Cerebellar cortex (tissue), 1 donor: ENCODE data around the gene TSPAN15.
"Not testable (repeated sequence)": the region's sequence is repeated elsewhere in the genome, so short reads cannot be mapped to it uniquely, and the experiment has no call there.

ENCODE experiments used
- DNase-seq: peaks from one replicate; pipeline ENCODE4 v3.0.0-alpha.2; 2015; ENCODE audit warnings: low spot score

Gene TSPAN15

GRCh38 chr10:69446650-69447151 is 4.6 kb upstream of the TSPAN15 start:
- no peak for DNase-seq

- no peak for DNase-seq
Observed at GRCh38 chr10:69449841-69450240, 1.4 kb upstream of the TSPAN15 start.

GRCh38 chr10:69450395-69450794 is 870 bp upstream of the TSPAN15 start:
- not testable (repeated sequence) for DNase-seq

- DNase-seq = no peak
Observed at GRCh38 chr10:69451784-69452251, 553 bp downstream of the TSPAN15 start.

DNA sequence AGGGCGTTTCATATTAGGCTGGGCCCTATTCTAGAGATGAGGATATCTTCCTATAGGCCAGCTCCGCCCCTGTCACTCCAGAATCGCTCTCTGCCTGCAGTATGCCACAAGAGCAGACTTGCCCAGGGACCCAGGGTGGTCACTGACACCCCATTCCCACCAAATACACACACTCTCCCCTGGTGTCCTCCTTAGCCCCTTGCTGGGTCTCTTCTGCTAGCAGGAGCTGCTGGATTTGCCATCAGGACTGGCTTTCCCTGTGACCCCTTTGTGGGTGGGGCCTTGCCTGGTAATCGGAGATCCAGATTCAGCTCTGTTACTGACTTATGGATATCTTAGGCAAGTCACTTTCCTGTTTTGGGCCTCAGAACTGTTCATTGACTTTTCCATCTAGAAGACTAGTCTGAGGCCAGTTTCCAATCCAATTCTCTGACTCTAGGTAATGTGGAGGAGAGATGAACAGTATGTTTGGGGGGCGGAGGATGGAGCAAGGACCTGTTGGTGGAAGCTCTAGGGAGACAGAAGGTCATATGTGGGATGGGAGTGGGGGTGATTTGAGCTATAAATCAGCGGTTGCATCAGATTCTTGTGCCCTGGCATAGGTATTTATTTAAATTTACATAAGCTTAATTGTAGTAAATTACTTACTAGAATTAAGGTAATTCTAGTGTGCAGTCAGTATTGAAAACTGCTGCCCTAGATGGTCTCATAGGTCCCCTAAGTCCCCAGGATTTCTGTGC is 1.6 kb downstream of the TSPAN15 start:
- DNase-seq = no peak

DNA sequence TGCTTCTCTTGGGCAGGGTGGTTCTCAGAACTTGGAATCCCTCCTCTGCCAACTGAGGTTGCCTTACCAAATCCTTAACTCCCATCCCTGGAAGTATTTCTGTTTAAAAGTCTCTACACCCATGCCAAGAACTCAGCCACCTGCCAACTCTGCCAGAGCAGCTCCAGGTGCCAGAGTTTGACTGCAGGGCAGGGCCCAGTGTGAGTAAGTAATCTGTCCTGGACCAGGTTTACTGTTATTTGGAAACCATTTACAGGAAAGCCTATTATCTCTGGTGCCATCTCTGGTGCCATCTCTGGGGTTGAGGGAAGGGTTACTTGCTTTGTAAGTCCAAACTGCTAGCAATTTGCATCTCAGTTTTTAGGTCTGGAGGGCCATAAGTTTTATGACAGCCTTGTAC is 2.5 kb downstream of the TSPAN15 start:
- DNase-seq = peak; percentile 72

DNA sequence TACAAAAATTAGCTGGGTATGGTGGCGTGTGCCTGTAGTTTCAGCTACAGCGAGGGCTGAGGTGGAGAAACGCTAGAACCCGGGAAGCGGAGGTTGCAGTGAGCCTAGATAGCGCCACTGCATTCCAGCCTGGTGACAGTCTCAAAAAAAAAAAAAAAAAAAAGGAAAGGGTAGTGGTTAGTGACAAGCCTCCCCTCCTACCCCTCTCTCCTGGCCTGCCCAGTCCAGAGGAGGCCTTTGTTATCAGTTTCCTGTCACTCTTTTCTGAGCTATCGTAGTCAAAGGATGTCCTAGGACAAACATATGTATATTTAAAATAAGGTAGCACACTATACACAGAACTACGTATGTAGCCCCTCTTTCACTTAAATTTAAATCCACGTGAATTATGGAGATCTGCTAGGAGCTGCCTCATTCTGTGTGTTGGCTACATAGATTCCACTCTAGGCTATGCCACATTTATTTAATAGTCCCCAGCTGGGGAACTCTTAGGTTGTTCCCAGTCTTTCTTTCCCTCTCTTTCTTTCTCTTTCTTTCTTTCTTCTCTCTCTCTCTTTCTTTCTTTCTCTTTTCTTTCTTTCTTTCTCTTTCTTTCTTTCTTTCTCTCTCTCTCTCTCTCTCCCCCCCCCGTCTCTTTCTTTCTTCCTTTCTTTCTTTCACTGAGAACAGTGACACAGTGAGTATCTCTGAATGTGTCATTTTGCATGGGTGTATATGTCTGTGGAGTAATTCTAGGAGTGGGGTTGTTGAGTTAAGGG is 3.9 kb downstream of the TSPAN15 start:
- DNase-seq = no peak

- no peak for DNase-seq
Observed at GRCh38 chr10:69456880-69457693, 5.8 kb downstream of the TSPAN15 start.

DNA sequence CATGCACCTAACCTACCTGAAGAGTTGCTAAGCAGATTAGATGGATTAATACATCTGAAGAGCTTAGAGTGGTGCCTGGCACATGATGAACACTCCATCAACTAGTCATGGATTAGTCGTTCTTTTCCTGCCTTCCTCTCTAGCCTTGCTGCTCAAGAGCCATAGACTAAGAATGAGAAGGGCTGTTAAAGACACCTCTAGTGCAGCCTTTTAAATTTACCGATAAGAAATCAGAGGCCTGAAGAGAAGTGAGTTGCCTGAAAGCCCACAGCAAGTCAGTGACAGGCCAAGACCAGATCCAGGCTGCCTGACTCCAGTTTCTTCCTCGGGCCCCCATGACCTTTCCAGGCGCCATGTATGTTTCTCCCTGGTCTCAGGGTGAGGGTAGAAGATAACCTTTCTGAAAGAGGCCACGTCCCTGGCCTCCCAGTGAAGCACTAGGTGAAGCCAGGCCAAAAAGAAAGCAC is 6.5 kb downstream of the TSPAN15 start:
- no peak for DNase-seq

DNA sequence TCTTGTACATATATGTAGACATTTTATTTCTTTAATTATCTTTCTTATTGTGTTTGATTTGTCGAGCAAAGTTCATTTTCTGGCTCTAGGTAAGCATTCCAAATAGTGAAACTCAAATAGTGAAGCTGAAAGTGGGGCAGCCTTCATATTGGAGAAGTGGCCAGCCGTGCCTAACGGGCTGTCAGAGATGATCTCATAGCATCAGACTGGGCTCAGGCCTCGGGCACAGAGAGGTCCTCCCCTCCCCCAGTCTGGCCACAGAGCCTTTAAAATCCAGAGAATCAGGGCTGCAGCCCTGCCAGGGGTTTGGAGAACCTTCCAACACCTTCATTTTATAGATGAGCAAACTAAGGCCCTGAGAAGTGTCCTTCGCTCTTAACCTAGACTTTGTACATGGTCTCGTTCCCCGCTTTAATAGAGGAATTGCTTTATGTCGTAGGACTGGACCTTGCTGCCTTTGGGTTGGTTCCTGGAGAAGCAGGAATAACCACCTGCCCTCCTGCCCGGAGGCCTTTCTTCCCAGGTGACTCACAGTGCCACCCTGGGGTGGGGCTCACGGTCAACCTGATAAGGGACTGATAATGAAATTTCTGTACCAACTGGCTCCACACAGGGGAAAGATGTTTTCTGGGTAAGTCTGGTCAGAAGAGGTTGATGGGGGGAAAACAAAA is 7.3 kb downstream of the TSPAN15 start:
- DNase-seq = peak; percentile 77

DNA sequence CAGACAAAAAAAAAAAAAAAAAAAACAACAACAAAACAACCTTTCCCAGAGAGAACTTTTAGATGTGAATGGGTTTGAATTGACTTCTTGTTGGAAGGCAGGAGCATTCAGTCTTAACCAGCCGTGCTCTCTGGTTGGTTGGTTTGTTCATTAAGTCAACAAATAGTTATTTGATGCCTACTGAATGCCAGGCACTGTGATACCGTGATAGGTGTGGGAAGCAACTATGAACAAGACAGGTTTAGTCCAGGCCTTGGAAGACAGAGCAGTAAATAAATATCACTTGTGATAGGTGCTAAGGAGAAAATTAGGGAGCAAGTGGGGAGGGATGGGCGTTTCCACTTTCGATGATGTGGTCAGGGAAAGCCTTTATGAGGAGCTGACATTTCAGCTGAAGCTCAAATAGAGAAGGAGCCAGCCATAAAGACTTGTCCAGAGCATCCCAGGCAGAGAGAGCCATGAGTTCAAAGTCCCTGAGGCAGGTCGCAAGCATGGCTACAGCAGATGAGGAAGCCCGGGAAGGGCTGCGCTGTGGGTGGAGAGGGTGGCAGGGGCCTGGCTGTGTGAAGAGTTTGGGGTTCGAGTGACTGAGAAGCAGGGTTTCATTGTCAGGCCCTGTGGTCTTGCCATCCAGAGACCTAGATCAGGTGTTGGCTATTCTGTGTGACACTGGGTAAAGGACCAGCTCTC is 8.0 kb downstream of the TSPAN15 start:
- DNase-seq = no peak

GRCh38 chr10:69459893-69460575 is 8.8 kb downstream of the TSPAN15 start:
- no peak for DNase-seq

- DNase-seq = no peak
Observed at GRCh38 chr10:69460576-69461242, 9.4 kb downstream of the TSPAN15 start.

- no peak for DNase-seq
Observed at GRCh38 chr10:69461243-69462025, 10.2 kb downstream of the TSPAN15 start.

DNA sequence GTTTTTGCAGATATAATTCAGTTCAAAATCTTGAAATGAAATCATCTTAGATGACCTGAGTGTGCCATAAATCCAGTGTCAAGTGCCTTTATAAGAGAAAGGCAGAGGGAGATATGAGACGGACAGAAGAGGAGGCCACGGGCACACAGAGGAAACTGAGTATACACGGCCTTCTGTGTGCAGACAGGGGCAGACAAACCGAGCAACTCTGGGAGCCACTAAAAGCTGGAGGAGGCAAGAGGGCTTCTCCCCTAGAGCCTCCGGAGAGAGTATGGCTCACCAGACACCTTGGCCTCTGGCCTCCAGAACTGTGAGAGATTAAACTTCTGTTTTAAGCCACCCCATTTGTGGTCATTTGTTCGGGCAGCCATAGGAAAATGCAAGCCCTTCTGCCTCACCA is 12.6 kb downstream of the TSPAN15 start:
- no peak for DNase-seq

DNA sequence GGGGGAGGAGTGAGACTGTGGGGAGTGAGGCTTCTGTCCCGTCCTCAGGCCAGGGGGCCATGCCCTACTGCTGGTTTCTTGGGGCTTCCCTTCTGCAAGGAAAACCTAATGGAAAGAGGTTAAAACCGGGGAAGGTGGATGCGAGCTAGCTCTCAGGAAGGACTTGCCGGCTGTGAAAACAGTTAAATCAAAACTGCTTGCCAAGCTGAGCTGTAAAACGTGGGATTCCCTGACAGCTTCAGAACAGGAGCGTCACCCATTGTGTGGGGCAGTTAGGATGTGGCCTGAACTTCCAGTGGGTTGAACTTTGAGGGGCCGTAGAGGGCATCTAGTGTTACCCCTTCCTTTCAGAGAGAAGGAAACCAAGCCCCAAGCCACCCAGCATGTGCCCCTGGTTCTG is 13.1 kb downstream of the TSPAN15 start:
- no peak for DNase-seq

GRCh38 chr10:69464801-69465401 is 13.6 kb downstream of the TSPAN15 start:
- no peak for DNase-seq

GRCh38 chr10:69465457-69466157 is 14.3 kb downstream of the TSPAN15 start:
- DNase-seq = no peak
